Stimulated activated naive CD8-positive, alpha-beta T cell treated with anti-CD3 and anti-CD28 coated beads, Interleukin-15, Interleukin-2, amounts not matched to agents 100 ng/mL and 50 ng/mL, for 24 hours (primary cell): ENCODE results near the gene MCM5.
"Not testable (repeated sequence)": the region's sequence is repeated elsewhere in the genome, so short reads cannot be mapped to it uniquely, and the experiment has no call there.

Source experiments
- H3K27ac Mint-ChIP-seq: one replicate; pipeline ENCODE4 v1.8.0; 2021; ENCODE audit warnings: mild to moderate bottlenecking, mixed read lengths
- H3K27me3 Mint-ChIP-seq: one replicate; pipeline ENCODE4 v1.8.0; 2021; ENCODE audit warnings: mixed read lengths
- H3K36me3 Mint-ChIP-seq: one replicate; pipeline ENCODE4 v1.8.0; 2021; ENCODE audit warnings: low read depth, mixed read lengths
- H3K4me1 Mint-ChIP-seq: one replicate; pipeline ENCODE4 v1.8.0; 2021; ENCODE audit warnings: low read depth, mixed read lengths
- H3K4me3 Mint-ChIP-seq: one replicate; pipeline ENCODE4 v1.8.0; 2021; ENCODE audit warnings: mild to moderate bottlenecking, mixed read lengths
- H3K9me3 Mint-ChIP-seq: one replicate; pipeline ENCODE4 v1.8.0; 2021; ENCODE audit warnings: mixed read lengths

MCM5 gene

DNA sequence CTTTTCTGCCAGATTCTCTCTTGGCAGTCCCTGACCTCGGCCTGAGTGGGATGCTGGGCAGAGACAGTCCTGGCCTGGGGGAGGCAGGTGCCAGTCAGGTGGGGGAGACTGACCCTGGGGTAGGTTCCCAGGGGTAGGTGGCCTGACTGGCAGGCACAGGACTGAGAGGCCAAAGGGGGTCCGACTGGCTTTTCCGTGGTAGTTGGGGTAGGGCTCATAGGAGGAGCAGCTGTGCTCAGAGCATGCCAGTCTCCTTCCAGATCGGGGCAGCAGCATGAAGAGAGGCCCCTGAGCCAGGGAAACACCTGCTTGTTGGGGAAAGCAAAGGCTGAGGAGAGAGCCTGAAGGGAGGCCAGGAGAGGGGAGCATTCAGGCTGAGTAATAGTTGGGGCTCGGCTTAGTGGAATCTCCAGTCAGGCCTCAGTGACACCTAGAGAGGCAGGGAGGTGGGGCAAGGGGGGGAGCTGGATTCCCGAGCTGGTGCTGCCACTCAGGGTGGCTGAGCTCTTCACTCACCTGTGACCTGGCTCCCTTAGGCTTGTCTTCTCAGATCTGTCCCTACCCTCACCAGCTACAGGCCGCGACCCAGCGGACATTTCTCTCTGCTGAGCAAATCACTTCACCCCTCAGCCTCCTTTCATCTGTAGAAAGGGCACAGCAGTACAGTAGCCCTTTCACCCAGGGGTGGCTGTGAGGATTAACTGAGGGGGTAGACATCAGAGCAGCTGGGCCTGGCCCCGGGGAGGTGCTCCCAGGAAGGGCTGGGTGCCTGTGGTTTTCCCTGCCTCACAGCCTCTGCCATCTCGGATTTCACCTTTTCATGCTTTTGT lies 26.2 kb downstream of the MCM5 start:
- H3K9me3 Mint-ChIP-seq = no peaks in the 10 kb centered on the region
- no peaks in the 10 kb centered on the region for H3K27me3 Mint-ChIP-seq
- no peak overlapping the region for H3K27ac Mint-ChIP-seq
- peaks cover 78% of the 10 kb centered on the region for H3K36me3 Mint-ChIP-seq
- no peaks in the 10 kb centered on the region for H3K4me1 Mint-ChIP-seq
- H3K4me3 Mint-ChIP-seq = no peak overlapping the region

DNA sequence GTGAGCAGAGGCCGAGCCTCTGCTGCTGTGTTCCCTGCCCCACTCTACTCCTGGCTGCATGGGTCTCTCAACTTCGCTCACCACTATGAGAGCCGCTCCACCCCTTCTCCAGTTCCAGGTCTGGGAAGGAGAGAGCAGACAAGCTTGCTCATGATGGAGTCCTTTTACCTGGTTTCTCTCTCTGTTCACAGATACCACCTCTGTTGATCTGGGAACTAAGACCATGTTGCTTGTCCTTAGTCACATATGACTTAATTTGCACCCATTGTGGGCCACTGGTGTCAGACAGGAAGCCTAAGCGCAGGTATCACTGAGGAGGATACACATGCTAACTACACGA lies 26.8 kb downstream of the MCM5 start:
- Mint-ChIP-seq H3K36me3 (peaks cover 79% of the 10 kb centered on the region), H3K27ac (no peak overlapping the region), H3K4me1 (no peaks in the 10 kb centered on the region), H3K27me3 (no peaks in the 10 kb centered on the region), H3K4me3 (no peak overlapping the region), H3K9me3 (no peaks in the 10 kb centered on the region)

DNA sequence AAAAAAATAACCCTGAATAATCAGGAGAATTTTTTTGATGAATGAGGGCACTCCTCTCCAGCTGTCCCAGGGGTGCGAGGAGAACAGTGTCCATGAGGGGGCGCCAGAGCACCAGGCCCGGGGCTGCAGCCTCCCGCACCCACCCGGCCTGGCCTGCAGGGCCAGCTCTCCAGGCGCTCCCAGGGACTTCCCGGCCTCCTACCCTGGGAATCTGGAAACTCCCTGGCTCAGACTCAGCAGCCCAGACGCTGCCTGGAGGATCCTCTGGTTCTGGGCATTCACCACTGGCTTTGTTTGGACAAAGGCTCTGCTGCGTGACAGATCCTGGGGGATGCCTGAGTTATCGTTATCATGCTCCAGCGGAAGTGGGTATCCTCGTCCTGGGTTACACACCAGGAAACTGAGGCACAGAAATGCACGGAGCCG lies 31.0 kb downstream of the MCM5 start:
- Mint-ChIP-seq H3K27me3 (no peaks in the 10 kb centered on the region), H3K36me3 (peaks cover 78% of the 10 kb centered on the region), H3K27ac (no peak overlapping the region)

GRCh38 chr22:35431483-35432227 lies 31.7 kb downstream of the MCM5 start:
- Mint-ChIP-seq H3K27ac (no peak overlapping the region), H3K27me3 (no peaks in the 10 kb centered on the region), H3K4me1 (no peaks in the 10 kb centered on the region), H3K4me3 (no peak overlapping the region), H3K36me3 (peaks cover 73% of the 10 kb centered on the region), H3K9me3 (no peaks in the 10 kb centered on the region)

More for the DNA sequence above, 31.0 kb downstream of the MCM5 start:
- H3K4me3 Mint-ChIP-seq = no peak overlapping the region
- H3K9me3 Mint-ChIP-seq = no peaks in the 10 kb centered on the region
- no peaks in the 10 kb centered on the region for H3K4me1 Mint-ChIP-seq

GRCh38 chr22:35432228-35432905 lies 32.4 kb downstream of the MCM5 start:
- Mint-ChIP-seq H3K4me3 (no peak overlapping the region), H3K9me3 (no peaks in the 10 kb centered on the region), H3K4me1 (no peaks in the 10 kb centered on the region), H3K36me3 (peaks cover 73% of the 10 kb centered on the region), H3K27ac (no peak overlapping the region), H3K27me3 (no peaks in the 10 kb centered on the region)

DNA sequence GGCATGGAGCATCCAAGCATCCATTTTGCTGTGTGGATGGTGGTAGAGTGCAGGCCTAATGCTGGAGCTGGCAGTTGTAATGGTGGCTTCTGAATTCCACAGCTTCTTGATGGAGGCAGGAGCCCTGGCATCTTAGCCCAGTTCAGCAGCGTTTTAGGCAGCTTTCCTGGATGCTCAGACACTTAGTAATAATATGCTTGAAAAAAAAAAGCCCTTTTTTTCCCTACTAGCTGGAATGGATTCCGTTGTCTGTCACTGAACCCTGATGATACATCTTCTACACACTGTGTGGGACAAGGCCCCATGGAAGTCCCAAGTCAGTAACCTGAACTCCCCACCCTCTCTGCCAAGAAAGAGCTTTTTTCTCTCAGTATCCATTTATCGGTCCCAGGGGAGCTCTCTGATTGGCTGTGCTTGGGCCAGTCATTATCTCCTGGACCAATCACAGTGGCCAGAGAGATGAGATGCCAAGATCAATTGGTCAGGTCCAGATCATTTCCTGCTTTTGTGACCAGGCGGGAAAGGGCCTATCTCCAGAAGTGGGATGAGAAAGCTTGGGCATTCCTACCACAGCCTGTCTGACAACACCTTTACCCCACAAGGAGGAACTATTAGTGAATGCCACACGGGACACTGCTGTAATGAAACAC lies 34.2 kb downstream of the MCM5 start:
- peaks cover 85% of the 10 kb centered on the region for H3K36me3 Mint-ChIP-seq
- H3K4me1 Mint-ChIP-seq = no peaks in the 10 kb centered on the region
- peaks cover 3% of the 10 kb centered on the region for H3K9me3 Mint-ChIP-seq
- H3K27ac Mint-ChIP-seq = no peak overlapping the region
- H3K4me3 Mint-ChIP-seq = no peak overlapping the region
- no peaks in the 10 kb centered on the region for H3K27me3 Mint-ChIP-seq

- no peaks in the 10 kb centered on the region for H3K27me3 Mint-ChIP-seq
- peaks cover 3% of the 10 kb centered on the region for H3K9me3 Mint-ChIP-seq
- no peak overlapping the region for H3K4me3 Mint-ChIP-seq
- H3K4me1 Mint-ChIP-seq = no peaks in the 10 kb centered on the region
- peaks cover 81% of the 10 kb centered on the region for H3K36me3 Mint-ChIP-seq
- no peak overlapping the region for H3K27ac Mint-ChIP-seq
These were observed 35.3 kb downstream of the MCM5 start for GRCh38 chr22:35435201-35435740.

GRCh38 chr22:35436421-35436820 lies 36.5 kb downstream of the MCM5 start:
- Mint-ChIP-seq H3K27ac (no peak overlapping the region), H3K9me3 (peaks cover 3% of the 10 kb centered on the region), H3K27me3 (no peaks in the 10 kb centered on the region), H3K36me3 (peaks cover 72% of the 10 kb centered on the region), H3K4me3 (no peak overlapping the region), H3K4me1 (no peaks in the 10 kb centered on the region)

- H3K4me3 Mint-ChIP-seq = no peak overlapping the region
- peaks cover 3% of the 10 kb centered on the region for H3K9me3 Mint-ChIP-seq
- H3K27ac Mint-ChIP-seq = no peak overlapping the region
- H3K4me1 Mint-ChIP-seq = no peaks in the 10 kb centered on the region
- H3K36me3 Mint-ChIP-seq = peaks cover 65% of the 10 kb centered on the region
- H3K27me3 Mint-ChIP-seq = no peaks in the 10 kb centered on the region
These were observed 37.1 kb downstream of the MCM5 start for GRCh38 chr22:35437049-35437448.

DNA sequence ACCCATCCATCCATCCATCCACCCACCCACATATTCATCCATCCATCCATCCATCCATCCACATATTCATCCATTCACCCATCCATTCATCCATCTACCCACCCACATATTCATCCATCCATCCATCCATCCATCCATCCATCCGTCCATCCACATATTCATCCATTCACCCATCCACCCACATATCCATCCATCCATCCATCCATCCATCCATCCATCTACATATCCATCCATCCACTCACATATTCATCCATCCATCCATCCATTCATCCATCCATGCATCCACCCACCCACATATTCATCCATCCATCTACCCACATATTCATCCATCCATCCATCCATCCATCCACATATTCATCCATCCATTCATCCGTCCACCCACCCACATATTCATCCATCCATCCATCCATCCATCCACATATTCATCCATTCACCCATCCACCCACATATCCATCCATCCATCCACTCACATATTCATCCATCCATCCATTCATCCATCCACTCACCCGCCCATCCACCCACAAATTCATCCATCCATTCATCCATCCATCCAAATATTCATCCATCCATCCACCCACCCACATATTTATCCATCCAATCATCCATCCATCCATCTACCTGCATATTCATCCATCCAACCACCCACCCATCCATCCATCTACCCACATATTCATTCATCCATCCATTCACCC lies 38.9 kb downstream of the MCM5 start:
- H3K4me3 Mint-ChIP-seq, H3K4me1 Mint-ChIP-seq, H3K9me3 Mint-ChIP-seq, H3K27ac Mint-ChIP-seq, H3K27me3 Mint-ChIP-seq: not testable (repeated sequence)
- H3K36me3 Mint-ChIP-seq = peaks cover 53% of the 10 kb centered on the region

DNA sequence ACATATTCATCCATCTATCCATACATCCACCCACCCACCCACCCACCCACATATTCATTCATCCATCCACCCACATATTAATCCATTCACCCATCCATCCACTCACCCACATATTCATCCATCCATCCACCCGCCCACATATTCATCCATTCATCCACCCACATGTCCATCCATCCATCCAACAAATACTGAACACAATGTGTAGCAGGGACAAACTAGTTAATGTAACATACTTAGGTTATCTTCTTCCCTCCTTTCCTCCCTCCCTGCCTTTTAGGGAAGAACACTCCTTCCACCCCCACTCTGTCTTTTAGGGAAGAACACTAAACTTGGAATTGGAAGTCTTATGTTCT lies 39.4 kb downstream of the MCM5 start:
- Mint-ChIP-seq H3K9me3 (peaks cover 3% of the 10 kb centered on the region), H3K4me1 (no peaks in the 10 kb centered on the region), H3K27ac (no peak overlapping the region), H3K27me3 (no peaks in the 10 kb centered on the region), H3K4me3 (no peak overlapping the region), H3K36me3 (peaks cover 48% of the 10 kb centered on the region)

DNA sequence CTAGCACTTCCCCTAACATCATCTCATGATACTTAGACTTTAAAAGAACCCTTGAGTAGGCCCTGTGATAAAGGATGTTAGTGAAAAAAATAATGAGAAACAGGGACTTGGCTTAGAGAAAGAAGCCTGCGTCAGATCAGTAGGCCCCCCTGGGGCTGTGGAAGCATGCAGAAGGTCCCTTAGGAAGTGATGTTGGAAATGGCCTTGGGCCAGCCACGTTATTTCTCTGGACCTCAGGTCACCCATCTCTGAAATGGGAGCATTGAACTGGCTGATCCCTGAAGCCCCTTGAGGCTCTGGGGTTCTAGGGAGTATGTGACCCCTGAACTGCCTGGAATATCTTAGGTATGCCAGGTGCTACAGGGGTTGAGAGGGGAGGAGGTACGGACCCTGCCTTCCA lies 40.2 kb downstream of the MCM5 start:
- H3K27me3 Mint-ChIP-seq = no peaks in the 10 kb centered on the region
- no peak overlapping the region for H3K27ac Mint-ChIP-seq

GRCh38 chr22:35441489-35442100 lies 41.7 kb downstream of the MCM5 start:
- Mint-ChIP-seq H3K4me3 (no peak overlapping the region), H3K36me3 (peaks cover 37% of the 10 kb centered on the region), H3K27me3 (no peaks in the 10 kb centered on the region), H3K4me1 (no peaks in the 10 kb centered on the region), H3K27ac (no peak overlapping the region), H3K9me3 (peaks cover 3% of the 10 kb centered on the region)

More for the DNA sequence above, 40.2 kb downstream of the MCM5 start:
- Mint-ChIP-seq H3K4me1 (no peaks in the 10 kb centered on the region), H3K36me3 (peaks cover 43% of the 10 kb centered on the region), H3K4me3 (no peak overlapping the region), H3K9me3 (peaks cover 3% of the 10 kb centered on the region)

- H3K4me3 Mint-ChIP-seq = no peak overlapping the region
- H3K36me3 Mint-ChIP-seq = peaks cover 28% of the 10 kb centered on the region
- H3K27ac Mint-ChIP-seq = no peak overlapping the region
- H3K27me3 Mint-ChIP-seq = no peaks in the 10 kb centered on the region
- no peaks in the 10 kb centered on the region for H3K4me1 Mint-ChIP-seq
- peaks cover 3% of the 10 kb centered on the region for H3K9me3 Mint-ChIP-seq
These were observed 42.5 kb downstream of the MCM5 start for GRCh38 chr22:35442471-35442870.
